ENCODE measurements around the gene NKX2-3.

The NKX2-3 gene

DNA sequence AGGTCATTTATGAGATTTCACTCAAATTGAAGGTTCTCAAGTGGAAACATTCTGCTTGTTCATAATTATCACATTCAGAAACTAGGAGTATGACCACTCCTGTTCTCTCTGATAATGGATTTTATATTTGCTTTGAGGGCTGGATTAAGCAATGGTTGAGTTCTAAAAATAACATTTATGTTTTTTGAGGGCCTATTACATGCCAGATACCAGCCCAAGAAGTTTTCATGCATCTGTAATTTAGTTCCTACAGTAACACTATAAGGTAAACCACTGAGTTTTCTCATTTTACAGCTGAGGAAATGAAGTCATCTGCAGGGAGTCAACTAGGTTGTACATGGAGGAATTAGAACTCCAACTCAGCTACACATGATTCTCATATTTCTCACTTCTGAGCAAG, 25.5 kb upstream of the NKX2-3 start:
- TF ChIP-seq, protein P1, sequence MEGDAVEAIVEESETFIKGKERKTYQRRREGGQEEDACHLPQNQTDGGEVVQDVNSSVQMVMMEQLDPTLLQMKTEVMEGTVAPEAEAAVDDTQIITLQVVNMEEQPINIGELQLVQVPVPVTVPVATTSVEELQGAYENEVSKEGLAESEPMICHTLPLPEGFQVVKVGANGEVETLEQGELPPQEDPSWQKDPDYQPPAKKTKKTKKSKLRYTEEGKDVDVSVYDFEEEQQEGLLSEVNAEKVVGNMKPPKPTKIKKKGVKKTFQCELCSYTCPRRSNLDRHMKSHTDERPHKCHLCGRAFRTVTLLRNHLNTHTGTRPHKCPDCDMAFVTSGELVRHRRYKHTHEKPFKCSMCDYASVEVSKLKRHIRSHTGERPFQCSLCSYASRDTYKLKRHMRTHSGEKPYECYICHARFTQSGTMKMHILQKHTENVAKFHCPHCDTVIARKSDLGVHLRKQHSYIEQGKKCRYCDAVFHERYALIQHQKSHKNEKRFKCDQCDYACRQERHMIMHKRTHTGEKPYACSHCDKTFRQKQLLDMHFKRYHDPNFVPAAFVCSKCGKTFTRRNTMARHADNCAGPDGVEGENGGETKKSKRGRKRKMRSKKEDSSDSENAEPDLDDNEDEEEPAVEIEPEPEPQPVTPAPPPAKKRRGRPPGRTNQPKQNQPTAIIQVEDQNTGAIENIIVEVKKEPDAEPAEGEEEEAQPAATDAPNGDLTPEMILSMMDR (IDR thresholded peaks at IDR 0.05; ENCODE audit: low read length, missing control alignments) = no peak
- no peak overlapping the region for H3K4me3 ChIP-seq (replicated peaks; ENCODE audit: low read depth, low read length)
- DNase-seq (ENCODE audit: low read depth) = no peak

DNA sequence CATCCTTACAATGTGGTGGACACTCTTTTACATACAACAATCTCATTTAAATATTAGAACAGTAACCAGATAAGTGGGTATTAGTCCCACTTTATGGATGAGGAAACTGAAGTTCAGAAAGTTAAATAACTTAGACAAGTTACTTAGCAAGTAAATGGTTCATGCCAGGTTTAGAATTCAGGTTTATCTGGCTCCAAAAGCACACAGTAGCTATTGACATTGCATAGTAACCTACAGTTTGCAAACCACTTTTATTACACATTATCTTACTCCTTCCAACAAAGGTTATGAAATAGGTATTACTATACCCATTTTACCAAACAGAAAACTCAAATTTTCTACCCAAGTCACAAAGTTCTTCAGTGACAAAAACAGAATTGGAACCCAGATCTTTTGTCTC, 19.7 kb upstream of the NKX2-3 start:
- TF ChIP-seq, protein P1 (IDR thresholded peaks at IDR 0.05; ENCODE audit: low read length, missing control alignments) = no peak
- H3K4me3 ChIP-seq (replicated peaks; ENCODE audit: low read depth, low read length) = no peak overlapping the region
- no peak for DNase-seq (ENCODE audit: low read depth)

DNA sequence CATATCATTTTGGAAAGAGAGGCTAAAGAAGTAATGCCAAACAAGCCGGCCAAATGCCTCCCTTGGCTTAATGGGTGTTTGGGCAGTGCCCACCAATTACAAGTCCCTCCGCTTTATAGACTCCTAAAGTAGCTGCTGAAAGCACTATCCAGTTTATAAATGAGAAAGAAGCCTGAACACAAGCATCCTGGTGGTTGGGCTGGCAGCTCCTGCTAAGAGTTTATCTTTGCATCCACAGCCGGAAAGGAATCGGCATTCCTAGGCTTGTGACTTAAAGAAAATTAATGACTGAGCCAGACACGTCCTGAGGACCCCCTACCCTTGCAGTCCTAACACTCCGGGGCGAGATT, 13.1 kb upstream of the NKX2-3 start:
- H3K4me3 ChIP-seq (replicated peaks; ENCODE audit: low read depth, low read length) = no peak overlapping the region
- DNase-seq (ENCODE audit: low read depth) = no peak
- TF ChIP-seq, protein P1 (IDR thresholded peaks at IDR 0.05; ENCODE audit: low read length, missing control alignments) = no peak

DNA sequence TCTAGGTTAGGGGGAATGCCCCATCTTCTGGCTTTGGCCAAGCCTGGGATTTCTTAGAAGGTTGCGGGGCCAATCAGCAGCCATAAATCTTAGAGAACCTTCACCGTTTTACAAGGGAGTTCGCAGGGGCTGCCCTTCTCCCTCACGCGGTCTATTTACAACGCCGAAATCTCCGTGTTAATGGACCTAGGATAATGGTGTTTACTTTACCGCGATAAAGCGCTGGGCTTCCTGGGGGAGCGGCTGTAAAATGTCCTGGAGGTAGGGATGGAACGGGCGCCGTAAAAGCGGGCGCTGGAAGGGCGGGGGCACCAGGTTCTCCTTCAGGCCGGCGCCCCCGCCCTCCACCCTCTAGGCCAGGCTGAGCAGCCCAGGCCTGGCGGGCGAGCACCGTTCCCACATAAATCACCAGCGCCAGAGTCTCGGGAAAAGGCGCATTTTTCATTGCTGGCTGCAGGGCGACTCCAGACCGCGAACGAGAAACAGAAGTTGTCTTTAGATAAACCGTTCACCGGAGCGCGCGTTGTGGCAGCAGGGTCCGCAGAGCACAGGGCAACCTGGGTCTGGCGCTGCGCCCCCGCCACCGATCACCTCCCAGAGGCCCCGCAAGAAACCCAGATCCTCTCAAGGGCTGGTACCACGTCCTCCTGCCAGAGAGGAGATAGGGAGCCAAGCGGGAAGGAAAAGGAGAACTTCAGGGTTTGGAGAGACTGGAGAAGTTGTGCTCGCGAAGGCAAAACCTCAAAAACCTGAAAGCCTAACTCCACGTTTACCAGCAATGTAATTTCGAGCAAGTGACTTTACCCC, 12.5 kb upstream of the NKX2-3 start:
- DNase-seq (ENCODE audit: low read depth) = no peak
- TF ChIP-seq, protein P1 (IDR thresholded peaks at IDR 0.05; ENCODE audit: low read length, missing control alignments) = no peak
- no peak overlapping the region for H3K4me3 ChIP-seq (replicated peaks; ENCODE audit: low read depth, low read length)

DNA sequence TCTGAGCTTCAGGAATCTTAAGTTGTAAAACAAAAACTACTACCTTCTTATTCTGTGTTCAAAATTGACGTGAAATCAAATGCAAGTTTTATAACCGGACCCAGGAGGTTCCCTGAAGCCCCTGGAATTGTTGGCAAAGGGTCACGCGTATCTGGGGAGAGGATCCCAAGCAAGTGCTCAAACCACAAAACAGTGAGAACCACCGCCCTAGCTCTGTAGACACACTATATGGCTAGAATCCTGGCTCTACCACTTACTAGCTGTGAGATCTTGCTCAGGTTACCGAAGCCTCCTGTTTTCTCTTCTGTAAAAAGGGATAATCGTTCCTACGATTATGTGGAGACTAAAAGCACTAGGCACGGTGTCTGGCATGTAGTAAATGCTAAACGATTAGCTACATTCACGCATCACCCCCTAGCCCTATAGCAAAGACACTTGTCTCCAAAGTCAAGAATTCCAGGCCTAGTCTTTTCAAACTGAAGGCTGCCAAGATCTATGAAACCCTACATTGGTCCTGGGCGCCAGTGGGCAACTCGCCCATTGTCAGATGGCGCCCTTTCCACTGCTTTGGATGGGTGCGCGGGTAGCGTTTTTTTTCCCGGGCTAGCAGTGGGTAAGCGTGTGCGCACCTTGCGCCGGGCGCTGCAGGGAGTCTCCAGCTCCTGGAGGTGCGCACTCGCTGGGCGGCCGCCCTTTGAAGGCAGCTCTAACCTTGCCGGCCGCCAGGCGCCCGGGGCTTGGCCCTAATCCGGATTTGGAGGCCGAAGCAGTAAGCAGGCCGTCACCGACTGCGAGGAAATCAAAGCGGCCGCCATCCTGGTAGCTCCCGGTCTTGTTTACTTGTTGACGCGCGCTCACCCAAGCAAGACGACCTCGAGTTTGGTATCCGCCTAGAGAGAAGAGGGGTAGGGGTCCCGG, 11.6 kb upstream of the NKX2-3 start:
- TF ChIP-seq, protein P1 (IDR thresholded peaks at IDR 0.05; ENCODE audit: low read length, missing control alignments) = no peak
- no peak for DNase-seq (ENCODE audit: low read depth)
- no peak overlapping the region for H3K4me3 ChIP-seq (replicated peaks; ENCODE audit: low read depth, low read length)

DNA sequence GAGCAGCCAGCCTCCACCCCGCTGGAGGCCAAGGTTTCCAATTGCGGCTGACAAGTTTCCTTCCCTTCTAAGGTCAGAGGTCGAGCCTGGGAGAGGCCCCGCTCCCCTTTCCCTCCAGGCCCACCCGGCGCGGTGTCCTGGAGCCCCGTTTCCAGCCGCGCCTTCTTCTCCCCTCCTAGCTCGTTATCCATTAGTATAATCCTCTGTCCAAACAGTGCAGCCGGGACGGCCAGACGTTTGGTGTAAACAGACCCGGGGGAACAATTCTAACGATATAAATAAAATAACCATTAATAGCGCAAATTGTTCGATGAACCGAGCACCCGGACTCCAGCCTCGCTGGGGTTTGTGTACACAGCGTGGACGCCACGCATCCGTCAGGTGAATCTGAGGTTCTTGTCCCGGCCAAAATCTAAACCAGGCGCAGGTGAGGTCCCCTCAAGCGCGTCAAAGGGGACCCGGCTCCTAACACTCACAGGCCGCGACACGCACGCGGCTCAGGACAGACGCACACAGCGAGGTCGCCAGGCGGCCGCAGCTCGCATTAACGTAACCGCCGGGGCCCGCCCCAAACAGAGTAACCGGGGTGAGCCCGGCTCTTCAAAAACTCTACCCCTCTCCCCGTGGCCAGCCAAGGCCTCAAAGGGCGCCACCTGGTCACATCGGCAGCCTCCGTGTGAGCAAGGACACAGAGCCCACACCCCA, 10.8 kb upstream of the NKX2-3 start:
- H3K4me3 ChIP-seq (replicated peaks; ENCODE audit: low read depth, low read length) = no peak overlapping the region
- no peak for DNase-seq (ENCODE audit: low read depth)
- TF ChIP-seq, protein P1 (IDR thresholded peaks at IDR 0.05; ENCODE audit: low read length, missing control alignments) = no peak

Measured in fibroblast of pulmonary artery (primary cell).